ENCODE results near the gene TMEM11.

- no peak for TF ChIP-seq CTCF (IDR thresholded peaks at IDR 0.05)
- no peak for TF ChIP-seq EP300 (IDR thresholded peaks at IDR 0.05)
Observed at GRCh38 chr17:21193031-21193430, 20.9 kb downstream of the TMEM11 start.
